Cerebellar cortex (tissue), 1 donor: ENCODE results near the gene OR4M1.
"Not testable (repeated sequence)": the region's sequence is repeated elsewhere in the genome, so short reads cannot be mapped to it uniquely, and the experiment has no call there.

Experiments
- DNase-seq: peaks from one replicate; pipeline ENCODE4 v3.0.0-alpha.2; 2015; ENCODE audit warnings: low spot score

Gene OR4M1

DNA sequence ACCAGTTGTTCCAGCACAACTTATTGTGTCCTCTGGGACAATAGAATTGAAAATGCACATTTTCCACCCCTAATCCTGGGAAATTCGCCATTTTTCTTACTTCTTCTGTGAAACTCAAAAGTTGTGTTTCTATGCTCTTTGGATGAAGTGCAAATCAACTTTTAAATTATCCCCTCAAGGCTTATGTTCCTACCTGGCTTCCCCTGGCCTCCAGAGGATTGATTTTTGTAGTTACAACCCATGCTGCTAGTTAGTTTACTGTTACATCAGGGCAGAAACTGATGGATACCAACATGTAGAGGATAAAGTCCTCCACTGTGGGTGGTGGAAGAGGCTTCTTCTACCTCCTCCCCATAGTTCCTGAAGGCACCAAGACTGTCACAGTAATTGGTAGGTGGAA, at the start of gene OR4M1:
OR4M1 (plus strand) TSS at position 301 of the 400 bp plus-strand sequence. CDS start 6,819 bp downstream, outside the sequence.
- DNase-seq: not testable (repeated sequence)

DNA sequence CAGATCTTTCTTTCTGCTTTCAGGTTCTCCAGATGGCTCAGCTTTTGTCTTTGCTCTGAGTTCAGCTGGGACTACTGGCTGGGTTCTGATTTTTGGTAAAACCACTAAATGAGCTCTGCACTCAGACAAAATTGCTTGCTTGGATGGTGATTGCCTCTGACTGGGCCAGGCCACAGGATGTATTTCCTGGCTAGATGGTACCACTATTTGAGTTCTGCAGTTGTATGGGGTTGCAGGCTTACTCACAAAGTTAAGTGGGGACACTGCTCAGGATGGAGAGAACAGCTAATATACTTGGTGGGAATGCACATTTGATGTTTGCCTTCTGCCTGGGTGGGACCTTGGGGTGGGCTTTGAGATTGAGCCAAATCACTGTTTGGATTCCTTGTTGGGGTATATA, 43.9 kb upstream of the OR4M1 start:
- DNase-seq: no peak

- no peak for DNase-seq
Observed at GRCh38 chr14:19729763-19730162, 43.5 kb upstream of the OR4M1 start.

DNA sequence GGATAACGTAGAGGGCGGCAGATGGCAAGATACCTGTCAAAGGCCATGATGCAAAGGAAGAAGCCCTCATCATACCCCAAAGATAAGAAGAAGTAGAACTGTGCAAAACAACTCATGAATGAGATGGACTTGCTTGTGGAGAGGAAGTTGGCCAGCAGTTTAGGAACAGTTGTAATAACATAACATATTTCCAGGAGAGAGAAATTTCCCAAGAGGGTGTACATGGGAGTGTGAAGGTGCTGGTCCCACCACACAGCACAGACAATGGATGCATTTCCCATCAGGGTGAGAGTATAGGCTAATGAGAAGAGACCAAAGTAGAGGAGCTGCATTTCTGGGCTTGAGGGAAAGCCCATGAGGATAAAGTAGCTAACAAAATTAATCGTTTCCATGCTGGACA, 39.4 kb upstream of the OR4M1 start:
- not testable (repeated sequence) for DNase-seq

- DNase-seq: no peak
Observed at GRCh38 chr14:19743256-19743655, 30.0 kb upstream of the OR4M1 start, which contains the start of gene OR4Q3. TSS of gene OR4Q3 (plus strand) at chr14:19743571.

DNA sequence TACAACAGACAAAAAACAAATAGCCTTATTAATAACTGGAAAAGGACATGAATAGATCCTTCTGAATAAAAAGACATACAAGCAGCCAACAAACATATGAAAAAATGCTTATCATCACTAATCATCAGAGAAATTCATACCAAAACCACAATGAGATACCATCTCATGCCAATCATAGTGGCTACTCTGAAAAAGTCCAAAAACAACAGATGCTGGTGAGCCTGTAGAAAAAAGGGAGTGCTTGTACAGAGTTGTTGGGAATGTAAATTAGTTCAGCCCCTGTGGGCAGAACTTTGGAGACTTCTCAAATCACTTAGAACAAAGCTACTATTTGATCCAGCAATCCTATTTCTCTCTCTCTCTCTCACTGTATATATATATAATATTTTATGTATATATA, 21.0 kb upstream of the OR4M1 start:
- DNase-seq: not testable (repeated sequence)

DNA sequence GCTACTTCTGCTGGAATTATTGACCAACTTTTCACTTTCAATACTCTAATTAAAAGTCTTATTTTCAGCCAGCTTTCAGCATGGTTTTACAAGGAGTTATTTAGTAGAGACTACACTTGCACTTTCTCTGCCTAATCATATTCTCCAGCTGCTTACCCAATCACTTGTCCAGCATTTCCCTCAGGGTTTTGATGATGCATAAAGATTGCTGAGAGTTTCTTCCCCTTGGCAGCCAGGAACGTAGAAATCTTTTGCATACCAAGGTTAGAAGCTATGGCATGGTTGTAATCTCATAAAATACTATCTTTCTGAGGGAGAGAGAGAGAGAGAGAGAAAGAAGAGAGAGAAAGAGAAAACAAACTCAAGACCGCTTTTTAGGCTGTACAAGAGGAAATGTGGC, 19.1 kb upstream of the OR4M1 start:
- no peak for DNase-seq

DNA sequence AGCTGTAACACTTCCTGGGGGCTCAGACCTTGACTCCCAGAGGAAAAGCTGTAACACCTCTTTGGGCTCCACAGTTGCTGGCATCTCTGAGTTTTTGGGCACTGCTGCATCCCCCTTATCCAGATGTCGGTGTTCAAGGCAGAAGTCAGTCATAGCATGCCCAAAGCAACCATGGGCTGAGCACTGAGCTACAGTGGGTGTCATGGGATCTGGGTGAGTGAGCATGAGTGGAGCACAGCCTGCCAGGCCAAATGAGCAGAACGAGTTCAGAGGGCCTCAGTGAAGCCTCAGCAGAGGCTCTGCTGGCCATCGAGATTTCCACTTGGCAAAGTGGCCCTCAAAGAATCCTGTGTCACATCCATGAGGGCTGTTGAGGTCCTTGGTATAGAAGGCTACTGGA, 1.8 kb upstream of the OR4M1 start:
- not testable (repeated sequence) for DNase-seq

DNA sequence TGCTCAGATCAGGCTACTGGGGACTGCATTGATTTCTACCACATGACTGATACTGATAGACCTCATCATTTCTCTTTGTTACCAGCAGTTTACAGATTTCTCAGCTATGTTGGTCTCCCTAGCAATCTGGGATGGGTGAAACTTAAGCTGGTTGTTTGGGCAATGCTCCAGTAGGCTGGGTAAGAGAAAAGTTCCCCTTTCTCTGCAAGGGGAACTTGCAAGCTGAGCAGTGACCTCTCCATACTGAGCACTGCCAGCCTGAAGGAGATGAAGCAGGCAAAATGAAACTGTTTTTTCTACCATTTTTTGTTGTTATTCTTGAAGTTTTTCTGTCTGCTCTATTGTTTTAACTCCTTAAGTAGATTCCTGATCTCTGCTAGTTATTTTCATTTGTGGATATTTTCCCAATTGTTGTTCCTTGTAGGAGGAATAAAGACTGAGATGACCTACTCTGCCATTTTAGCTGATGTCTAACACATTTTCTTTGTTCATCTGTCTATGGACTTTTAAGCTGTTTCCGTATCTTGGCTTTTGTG, 1.3 kb upstream of the OR4M1 start:
- no peak for DNase-seq

- DNase-seq: not testable (repeated sequence)
Observed at GRCh38 chr14:19772454-19772853, 850 bp upstream of the OR4M1 start.

- DNase-seq: no peak
Observed at GRCh38 chr14:19775587-19775986, 2.3 kb downstream of the OR4M1 start.

DNA sequence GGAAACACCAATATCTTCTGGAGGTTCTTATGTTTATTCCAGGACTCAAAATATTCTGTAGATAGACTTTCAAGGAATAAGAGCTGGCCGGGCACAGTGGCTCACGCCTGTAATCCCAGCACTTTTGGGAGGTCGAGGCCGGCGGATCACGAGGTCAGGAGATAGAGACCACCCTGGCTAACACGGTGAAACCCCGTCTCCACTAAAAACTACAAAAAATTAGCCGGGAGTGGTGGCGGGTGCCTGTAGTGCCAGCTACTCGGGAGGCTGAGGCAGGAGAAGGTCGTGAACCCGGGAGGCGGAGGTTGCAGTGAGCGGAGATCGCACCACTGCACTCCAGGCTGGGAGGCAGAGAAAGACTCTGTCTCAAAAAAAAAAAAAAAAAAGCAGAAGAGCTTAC, 12.5 kb downstream of the OR4M1 start:
- DNase-seq: not testable (repeated sequence)

GRCh38 chr14:19787318-19787717, 14.0 kb downstream of the OR4M1 start:
- not testable (repeated sequence) for DNase-seq

DNA sequence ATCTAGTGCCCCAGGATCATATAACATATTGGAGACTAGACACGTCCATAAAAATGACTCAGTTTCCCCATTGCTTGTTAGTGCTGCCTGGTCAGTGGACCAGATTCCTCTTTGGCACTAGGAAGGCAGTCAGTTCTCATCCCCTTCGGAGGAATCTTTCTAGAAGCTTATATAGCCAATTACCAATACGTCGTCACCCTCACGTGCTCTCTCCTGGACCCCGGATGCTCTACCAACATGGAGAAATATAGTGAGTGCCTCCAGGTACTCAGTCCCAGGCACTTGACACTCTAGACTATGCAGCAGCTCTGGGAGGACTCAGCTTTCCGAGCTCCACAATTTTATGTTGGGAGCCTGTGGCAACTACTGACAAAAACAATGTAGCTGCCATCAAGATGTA, 14.8 kb downstream of the OR4M1 start:
- DNase-seq: not testable (repeated sequence)

- DNase-seq: peak; percentile 72
Observed at GRCh38 chr14:19796520-19797108, 23.3 kb downstream of the OR4M1 start.

GRCh38 chr14:19799880-19800279, 26.6 kb downstream of the OR4M1 start:
- DNase-seq: no peak

- no peak for DNase-seq
Observed at GRCh38 chr14:19800282-19801117, 27.2 kb downstream of the OR4M1 start.

- no peak for DNase-seq
Observed at GRCh38 chr14:19801118-19801464, 27.8 kb downstream of the OR4M1 start.

- DNase-seq: not testable (repeated sequence)
Observed at GRCh38 chr14:19803470-19803869, 30.2 kb downstream of the OR4M1 start, which contains the start of gene OR4N2. TSS of gene OR4N2 (plus strand) at chr14:19803770. CDS start at chr14:19827449, 23,679 bp downstream.

DNA sequence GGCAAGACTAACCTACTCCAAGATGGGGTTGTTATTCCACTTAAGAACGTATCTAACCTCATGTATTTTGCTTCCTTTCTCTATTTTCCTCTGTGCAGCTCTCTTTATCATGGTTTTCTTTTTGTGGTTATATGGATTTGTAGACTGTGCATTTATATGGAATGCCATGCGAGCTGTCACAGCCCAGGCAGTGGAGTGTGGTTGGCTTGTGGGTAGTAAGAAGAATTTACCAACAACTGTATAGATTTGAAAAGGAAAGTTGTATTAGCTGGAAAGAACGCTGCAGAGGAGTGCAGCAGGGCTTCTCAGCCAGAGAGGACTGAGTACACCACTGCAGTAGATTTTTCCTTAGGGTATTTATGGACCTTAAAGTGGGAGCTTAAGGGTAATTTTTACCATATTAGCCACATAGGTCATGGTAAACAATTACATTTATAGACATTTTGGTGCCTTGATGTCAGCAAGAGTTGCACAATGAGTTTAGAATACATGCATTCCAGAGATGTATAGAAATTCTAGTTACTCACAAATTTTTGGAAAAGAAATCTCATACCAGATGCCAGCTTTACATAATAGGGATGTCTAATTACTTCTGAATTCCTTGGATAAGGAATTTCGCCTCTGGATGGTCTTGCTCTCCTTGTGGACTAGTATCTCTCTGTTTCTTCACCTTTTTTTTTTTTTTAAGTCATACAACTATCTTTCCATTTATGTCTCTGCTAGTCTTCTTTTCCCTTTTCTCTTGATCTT, 40.0 kb downstream of the OR4M1 start:
- not testable (repeated sequence) for DNase-seq

DNA sequence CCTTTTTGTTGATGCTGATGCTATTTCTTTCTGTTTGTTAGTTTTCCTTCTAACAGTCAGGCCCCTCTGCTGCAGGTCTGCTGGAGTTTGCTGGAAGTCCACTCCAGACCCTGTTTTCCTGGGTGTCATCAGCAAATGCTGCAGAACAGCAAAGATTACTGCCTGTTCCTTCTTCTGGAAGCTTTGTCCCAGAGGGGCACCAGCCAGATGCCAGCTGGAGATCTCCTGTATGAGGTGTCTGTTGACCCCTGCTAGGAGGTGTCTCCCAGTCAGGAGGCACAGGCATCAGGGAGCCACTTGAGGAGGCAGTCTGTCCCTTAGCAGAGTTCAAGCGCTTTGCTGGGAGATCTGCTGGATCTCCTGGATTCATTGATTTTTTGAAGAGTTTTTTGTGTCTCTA, 46.6 kb downstream of the OR4M1 start:
- not testable (repeated sequence) for DNase-seq

- not testable (repeated sequence) for DNase-seq
Observed at GRCh38 chr14:19821016-19821415, 47.7 kb downstream of the OR4M1 start.
